ENCODE data around the gene MAST2.
"Not testable (repeated sequence)": the region's sequence is repeated elsewhere in the genome, so short reads cannot be mapped to it uniquely, and the experiment has no call there.

- not testable (repeated sequence) for TF ChIP-seq EZH2 (IDR thresholded peaks at IDR 0.05; ENCODE audit: insufficient read depth, poor library complexity, severe bottlenecking); EZH2phosphoT487 (IDR thresholded peaks at IDR 0.05; ENCODE audit: insufficient read depth, low read depth)
Observed at GRCh38 chr1:45836861-45837260, 33.4 kb downstream of the MAST2 start.

Data from GM23248 (cell line).